Thyroid gland (tissue), 4 donors: ENCODE results near the gene GRK6.

Experiments
- CTCF ChIP-seq, 6 experiments: fragments of 200-600 bp in 3 of 6; fragments of 450-650 bp in 3 of 6; sonication (generic) in 3 of 6; IDR thresholded peaks; one replicate each; pipeline ENCODE4 v1.5.1; 2016 to 2019; ENCODE audit warnings: antibody characterized with exemption in 6 of 6, mild to moderate bottlenecking in 2 of 6, inconsistent platforms in 1 of 6, moderate library complexity in 1 of 6
- POLR2A ChIP-seq, 2 donors: fragments of 450-650 bp; IDR thresholded peaks; one replicate each; pipeline ENCODE4 v1.6.1; 2017; ENCODE audit warnings: antibody characterized with exemption in 2 of 2, mild to moderate bottlenecking in 2 of 2, moderate library complexity in 1 of 2

DNA sequence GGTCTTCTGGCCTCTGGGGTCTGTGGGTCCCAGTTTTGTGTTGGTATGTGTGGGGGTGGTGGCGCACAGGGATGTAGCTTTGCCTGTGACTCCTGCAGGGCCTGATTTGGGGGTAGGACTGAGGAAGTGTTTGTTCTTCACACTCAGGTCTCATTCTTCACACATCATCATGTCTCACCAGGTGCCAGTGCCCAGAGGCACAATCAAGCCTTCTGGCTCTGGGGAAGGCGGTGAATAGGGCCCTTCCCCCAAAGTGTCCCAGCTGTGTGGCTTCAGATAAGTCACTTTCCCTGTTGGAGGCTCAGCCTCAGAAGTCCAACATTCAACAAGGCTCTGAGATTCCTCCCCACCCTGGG is 41.8 kb downstream of the GRK6 start:
- no peak for TF ChIP-seq CTCF (IDR thresholded peaks at IDR 0.05)
- no peak for TF ChIP-seq POLR2A (IDR thresholded peaks at IDR 0.05)
